Measurements from ENCODE around the gene BCL3. TPM values are rescaled to one million over a fixed set of nuclear protein-coding genes. Genes with fewer than 3 reads are reported as not detected.

Gene BCL3
- total and polyA plus RNA-seq, 2 of the 13 experiments (the other 11 are each of a cell fraction or from before 2014, with no cell fraction given), result 2.3 to 4.0 TPM

- TF ChIP-seq ZNF367 (CRISPR knock-in tag; IDR thresholded peaks at IDR 0.05; ENCODE audit: borderline replicate concordance) (no peak), NCOR1 (IDR thresholded peaks at IDR 0.05; ENCODE audit: borderline replicate concordance, low read length) (peak; percentile 68; the same call in 1 of the 2 replicates), ZBTB37 (CRISPR knock-in tag; IDR thresholded peaks at IDR 0.05) (no peak), HMG20B (CRISPR knock-in tag; conservative IDR thresholded peaks at IDR 0.05) (no peak), ZNF407 (CRISPR knock-in tag; IDR thresholded peaks at IDR 0.05; ENCODE audit: not compliant biosample characterization) (no peak), ZNF350 (CRISPR knock-in tag; IDR thresholded peaks at IDR 0.05; ENCODE audit: borderline replicate concordance, low read depth) (peak; percentile 78; the same call in 1 of the 2 replicates), CENPBD1 (CRISPR knock-in tag; IDR thresholded peaks at IDR 0.05; ENCODE audit: borderline replicate concordance, low read depth) (no peak), STAG1 (CRISPR knock-in tag; IDR thresholded peaks at IDR 0.05) (0 out of 2 replicates have a peak, but pooled peaks have one; percentile 31)
- TF ChIP-seq, protein P1, sequence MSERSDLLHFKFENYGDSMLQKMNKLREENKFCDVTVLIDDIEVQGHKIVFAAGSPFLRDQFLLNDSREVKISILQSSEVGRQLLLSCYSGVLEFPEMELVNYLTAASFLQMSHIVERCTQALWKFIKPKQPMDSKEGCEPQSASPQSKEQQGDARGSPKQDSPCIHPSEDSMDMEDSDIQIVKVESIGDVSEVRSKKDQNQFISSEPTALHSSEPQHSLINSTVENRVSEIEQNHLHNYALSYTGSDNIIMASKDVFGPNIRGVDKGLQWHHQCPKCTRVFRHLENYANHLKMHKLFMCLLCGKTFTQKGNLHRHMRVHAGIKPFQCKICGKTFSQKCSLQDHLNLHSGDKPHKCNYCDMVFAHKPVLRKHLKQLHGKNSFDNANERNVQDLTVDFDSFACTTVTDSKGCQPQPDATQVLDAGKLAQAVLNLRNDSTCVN (CRISPR knock-in tag; IDR thresholded peaks at IDR 0.05; ENCODE audit: borderline replicate concordance), result no peak; the same call in 1 of the 2 replicates
- TF ChIP-seq, protein P2, sequence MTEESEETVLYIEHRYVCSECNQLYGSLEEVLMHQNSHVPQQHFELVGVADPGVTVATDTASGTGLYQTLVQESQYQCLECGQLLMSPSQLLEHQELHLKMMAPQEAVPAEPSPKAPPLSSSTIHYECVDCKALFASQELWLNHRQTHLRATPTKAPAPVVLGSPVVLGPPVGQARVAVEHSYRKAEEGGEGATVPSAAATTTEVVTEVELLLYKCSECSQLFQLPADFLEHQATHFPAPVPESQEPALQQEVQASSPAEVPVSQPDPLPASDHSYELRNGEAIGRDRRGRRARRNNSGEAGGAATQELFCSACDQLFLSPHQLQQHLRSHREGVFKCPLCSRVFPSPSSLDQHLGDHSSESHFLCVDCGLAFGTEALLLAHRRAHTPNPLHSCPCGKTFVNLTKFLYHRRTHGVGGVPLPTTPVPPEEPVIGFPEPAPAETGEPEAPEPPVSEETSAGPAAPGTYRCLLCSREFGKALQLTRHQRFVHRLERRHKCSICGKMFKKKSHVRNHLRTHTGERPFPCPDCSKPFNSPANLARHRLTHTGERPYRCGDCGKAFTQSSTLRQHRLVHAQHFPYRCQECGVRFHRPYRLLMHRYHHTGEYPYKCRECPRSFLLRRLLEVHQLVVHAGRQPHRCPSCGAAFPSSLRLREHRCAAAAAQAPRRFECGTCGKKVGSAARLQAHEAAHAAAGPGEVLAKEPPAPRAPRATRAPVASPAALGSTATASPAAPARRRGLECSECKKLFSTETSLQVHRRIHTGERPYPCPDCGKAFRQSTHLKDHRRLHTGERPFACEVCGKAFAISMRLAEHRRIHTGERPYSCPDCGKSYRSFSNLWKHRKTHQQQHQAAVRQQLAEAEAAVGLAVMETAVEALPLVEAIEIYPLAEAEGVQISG (CRISPR knock-in tag; IDR thresholded peaks at IDR 0.05), result peak; percentile 75
- TF ChIP-seq, protein P3, sequence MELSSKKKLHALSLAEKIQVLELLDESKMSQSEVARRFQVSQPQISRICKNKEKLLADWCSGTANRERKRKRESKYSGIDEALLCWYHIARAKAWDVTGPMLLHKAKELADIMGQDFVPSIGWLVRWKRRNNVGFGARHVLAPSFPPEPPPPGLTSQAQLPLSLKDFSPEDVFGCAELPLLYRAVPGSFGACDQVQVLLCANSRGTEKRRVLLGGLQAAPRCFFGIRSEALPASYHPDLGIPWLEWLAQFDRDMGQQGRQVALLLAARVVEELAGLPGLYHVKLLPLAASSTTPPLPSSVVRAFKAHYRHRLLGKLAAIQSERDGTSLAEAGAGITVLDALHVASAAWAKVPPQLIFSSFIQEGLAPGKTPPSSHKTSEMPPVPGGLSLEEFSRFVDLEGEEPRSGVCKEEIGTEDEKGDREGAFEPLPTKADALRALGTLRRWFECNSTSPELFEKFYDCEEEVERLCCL (CRISPR knock-in tag; IDR thresholded peaks at IDR 0.05; ENCODE audit: borderline replicate concordance), result no peak
Measured at GRCh38 chr19:44718441-44719261, 29.9 kb upstream of the BCL3 start (continued).
